Dermis microvascular lymphatic vessel endothelial cell (primary cell): Measurements from ENCODE around the gene TVP23B. TPM values are rescaled to one million over a fixed set of nuclear protein-coding genes. Genes with fewer than 3 reads are reported as not detected.
"Not testable (repeated sequence)": the region's sequence is repeated elsewhere in the genome, so short reads cannot be mapped to it uniquely, and the experiment has no call there.

Source experiments
- DNase-seq, 2 donors: peaks; one replicate each; pipeline versions ENCODE4 v3.0.0 to v3.0.0-alpha.2; 2010; ENCODE audit warnings: low read depth in 2 of 2
- total RNA-seq: library from RNA; depleted of rRNA; stranded (reverse); fragments of >200 nt; gene quantifications from 2 replicates; pipeline ENCODE4 v1.2.1, GENCODE V29; 2014

The TVP23B gene
- total RNA-seq: 37.0 and 43.9 TPM in 2 replicates

GRCh38 chr17:18780991-18781718, at the start of gene TVP23B:
TVP23B (plus strand) TSS chr17:18781183; CDS start chr17:18781294, 111 bp downstream.
- peak; percentile 88 to 94 for DNase-seq

GRCh38 chr17:18732438-18732837, 48.5 kb upstream of the TVP23B start:
- DNase-seq: not testable (repeated sequence)

GRCh38 chr17:18733350-18733749, 47.6 kb upstream of the TVP23B start:
- DNase-seq: not testable (repeated sequence)

- not testable (repeated sequence) for DNase-seq
These were observed 41.2 kb upstream of the TVP23B start for GRCh38 chr17:18739616-18740391.

- not testable (repeated sequence) for DNase-seq
These were observed 39.8 kb upstream of the TVP23B start for GRCh38 chr17:18741228-18741627.

- DNase-seq: not testable (repeated sequence)
These were observed 37.1 kb upstream of the TVP23B start, which contains the start of gene FBXW10 for GRCh38 chr17:18743699-18744421. FBXW10 (plus strand) TSS chr17:18744054; CDS start chr17:18744245, 191 bp downstream.

- DNase-seq: not testable (repeated sequence)
These were observed 36.3 kb upstream of the TVP23B start for GRCh38 chr17:18744726-18745125.

- not testable (repeated sequence) for DNase-seq
These were observed 34.4 kb upstream of the TVP23B start for GRCh38 chr17:18746551-18746950.

- DNase-seq: not testable (repeated sequence)
These were observed 33.5 kb upstream of the TVP23B start for GRCh38 chr17:18747501-18747900.

GRCh38 chr17:18750242-18750641, 30.7 kb upstream of the TVP23B start:
- not testable (repeated sequence) for DNase-seq

- DNase-seq: not testable (repeated sequence)
These were observed 27.1 kb upstream of the TVP23B start for GRCh38 chr17:18753829-18754409.

- not testable (repeated sequence) for DNase-seq
These were observed 25.0 kb upstream of the TVP23B start for GRCh38 chr17:18755969-18756368.

- not testable (repeated sequence) for DNase-seq
These were observed 23.5 kb upstream of the TVP23B start for GRCh38 chr17:18757368-18758044.

GRCh38 chr17:18758344-18758743, 22.6 kb upstream of the TVP23B start:
- DNase-seq: not testable (repeated sequence)

- DNase-seq: not testable (repeated sequence)
These were observed 20.8 kb upstream of the TVP23B start for GRCh38 chr17:18760221-18760620.

GRCh38 chr17:18770572-18770971, 10.4 kb upstream of the TVP23B start:
- not testable (repeated sequence) for DNase-seq

- DNase-seq: not testable (repeated sequence)
These were observed 9.9 kb upstream of the TVP23B start for GRCh38 chr17:18771066-18771465.

GRCh38 chr17:18772471-18772870, 8.5 kb upstream of the TVP23B start:
- no peak for DNase-seq

GRCh38 chr17:18781805-18782204, 822 bp downstream of the TVP23B start:
- DNase-seq: not testable (repeated sequence)

GRCh38 chr17:18785933-18786332, 5.0 kb downstream of the TVP23B start:
- not testable (repeated sequence) for DNase-seq

- not testable (repeated sequence) for DNase-seq
These were observed 5.9 kb downstream of the TVP23B start for GRCh38 chr17:18786890-18787289.
